ENCODE data around the gene INTS13. TPM values are rescaled to one million over a fixed set of nuclear protein-coding genes. Genes with fewer than 3 reads are reported as not detected.

Gene INTS13, protein sequence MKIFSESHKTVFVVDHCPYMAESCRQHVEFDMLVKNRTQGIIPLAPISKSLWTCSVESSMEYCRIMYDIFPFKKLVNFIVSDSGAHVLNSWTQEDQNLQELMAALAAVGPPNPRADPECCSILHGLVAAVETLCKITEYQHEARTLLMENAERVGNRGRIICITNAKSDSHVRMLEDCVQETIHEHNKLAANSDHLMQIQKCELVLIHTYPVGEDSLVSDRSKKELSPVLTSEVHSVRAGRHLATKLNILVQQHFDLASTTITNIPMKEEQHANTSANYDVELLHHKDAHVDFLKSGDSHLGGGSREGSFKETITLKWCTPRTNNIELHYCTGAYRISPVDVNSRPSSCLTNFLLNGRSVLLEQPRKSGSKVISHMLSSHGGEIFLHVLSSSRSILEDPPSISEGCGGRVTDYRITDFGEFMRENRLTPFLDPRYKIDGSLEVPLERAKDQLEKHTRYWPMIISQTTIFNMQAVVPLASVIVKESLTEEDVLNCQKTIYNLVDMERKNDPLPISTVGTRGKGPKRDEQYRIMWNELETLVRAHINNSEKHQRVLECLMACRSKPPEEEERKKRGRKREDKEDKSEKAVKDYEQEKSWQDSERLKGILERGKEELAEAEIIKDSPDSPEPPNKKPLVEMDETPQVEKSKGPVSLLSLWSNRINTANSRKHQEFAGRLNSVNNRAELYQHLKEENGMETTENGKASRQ
- 17.6 TPM for polyA plus RNA-seq (2012; ENCODE audit: insufficient read length, low read depth)

DNA sequence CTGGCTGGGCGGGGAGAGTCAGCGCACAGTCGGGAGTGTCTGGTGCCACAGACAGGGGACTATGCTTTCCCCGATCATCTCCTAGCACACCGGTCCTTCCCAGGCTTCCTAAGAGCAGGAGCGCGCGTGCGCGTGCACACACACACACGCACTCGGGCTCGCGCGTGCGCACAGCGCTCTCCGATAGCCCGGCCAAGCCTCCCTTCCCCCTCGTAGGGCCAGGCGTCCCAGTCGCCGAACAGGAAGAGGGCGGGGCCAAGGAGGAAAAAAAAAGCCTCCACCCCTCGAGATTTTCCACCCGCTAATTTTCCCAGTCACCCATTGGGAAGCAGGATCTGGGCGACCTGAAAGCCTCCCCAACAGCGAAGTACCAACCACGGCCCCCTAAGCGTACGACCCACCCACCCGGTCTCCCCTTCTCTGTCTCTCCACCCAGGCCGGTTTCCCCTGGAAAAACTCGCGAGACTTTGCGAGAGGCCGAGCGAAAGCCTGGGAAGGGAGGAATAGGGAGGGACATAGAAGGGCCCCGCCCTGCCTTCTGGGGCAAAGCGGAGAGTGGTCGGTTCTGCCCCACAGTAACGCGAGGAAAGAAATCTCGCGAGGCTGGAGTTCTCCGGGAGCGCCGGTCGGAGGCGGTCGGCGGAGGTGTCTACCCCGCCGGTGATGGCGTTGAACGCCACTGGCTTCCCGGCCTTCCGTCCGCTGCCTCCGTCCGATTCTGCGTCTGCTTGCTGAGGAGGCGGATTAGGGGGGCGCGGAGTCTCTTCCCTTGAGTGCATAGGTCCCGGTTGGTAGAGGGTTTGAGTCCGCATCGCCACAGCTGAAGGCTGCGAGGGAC, at the start of gene INTS13, which contains the start of gene FGFR1OP2:
TSS of gene INTS13 (minus strand) at position 119 of the 838 bp plus-strand sequence. CDS start 1,178 bp downstream, outside the sequence.
TSS of gene FGFR1OP2 (plus strand) at position 608 of the 838 bp plus-strand sequence. CDS start 15,689 bp downstream, outside the sequence.
- TF ChIP-seq FOXP2 (optimal IDR thresholded peaks at IDR 0.05; ENCODE audit: borderline replicate concordance, extremely low read depth, extremely low read length, insufficient read depth) (peak; percentile 85), SIN3A (IDR thresholded peaks at IDR 0.05; ENCODE audit: borderline replicate concordance, insufficient read depth, low read length) (peak; percentile 82; the same call in 1 of the 2 replicates), TAF1 (IDR thresholded peaks at IDR 0.05; ENCODE audit: borderline replicate concordance, insufficient read depth, low read length) (peak; percentile 70; the same call in 1 of the 2 replicates), POLR2AphosphoS5 (IDR thresholded peaks at IDR 0.05; ENCODE audit: low read depth, low read length) (peak; percentile 84)
- TF ChIP-seq, protein P1, sequence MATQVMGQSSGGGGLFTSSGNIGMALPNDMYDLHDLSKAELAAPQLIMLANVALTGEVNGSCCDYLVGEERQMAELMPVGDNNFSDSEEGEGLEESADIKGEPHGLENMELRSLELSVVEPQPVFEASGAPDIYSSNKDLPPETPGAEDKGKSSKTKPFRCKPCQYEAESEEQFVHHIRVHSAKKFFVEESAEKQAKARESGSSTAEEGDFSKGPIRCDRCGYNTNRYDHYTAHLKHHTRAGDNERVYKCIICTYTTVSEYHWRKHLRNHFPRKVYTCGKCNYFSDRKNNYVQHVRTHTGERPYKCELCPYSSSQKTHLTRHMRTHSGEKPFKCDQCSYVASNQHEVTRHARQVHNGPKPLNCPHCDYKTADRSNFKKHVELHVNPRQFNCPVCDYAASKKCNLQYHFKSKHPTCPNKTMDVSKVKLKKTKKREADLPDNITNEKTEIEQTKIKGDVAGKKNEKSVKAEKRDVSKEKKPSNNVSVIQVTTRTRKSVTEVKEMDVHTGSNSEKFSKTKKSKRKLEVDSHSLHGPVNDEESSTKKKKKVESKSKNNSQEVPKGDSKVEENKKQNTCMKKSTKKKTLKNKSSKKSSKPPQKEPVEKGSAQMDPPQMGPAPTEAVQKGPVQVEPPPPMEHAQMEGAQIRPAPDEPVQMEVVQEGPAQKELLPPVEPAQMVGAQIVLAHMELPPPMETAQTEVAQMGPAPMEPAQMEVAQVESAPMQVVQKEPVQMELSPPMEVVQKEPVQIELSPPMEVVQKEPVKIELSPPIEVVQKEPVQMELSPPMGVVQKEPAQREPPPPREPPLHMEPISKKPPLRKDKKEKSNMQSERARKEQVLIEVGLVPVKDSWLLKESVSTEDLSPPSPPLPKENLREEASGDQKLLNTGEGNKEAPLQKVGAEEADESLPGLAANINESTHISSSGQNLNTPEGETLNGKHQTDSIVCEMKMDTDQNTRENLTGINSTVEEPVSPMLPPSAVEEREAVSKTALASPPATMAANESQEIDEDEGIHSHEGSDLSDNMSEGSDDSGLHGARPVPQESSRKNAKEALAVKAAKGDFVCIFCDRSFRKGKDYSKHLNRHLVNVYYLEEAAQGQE (IDR thresholded peaks at IDR 0.05; ENCODE audit: insufficient read depth in 1 of 2, low read depth in 2 of 2, low read length in 2 of 2): no peak

DNA sequence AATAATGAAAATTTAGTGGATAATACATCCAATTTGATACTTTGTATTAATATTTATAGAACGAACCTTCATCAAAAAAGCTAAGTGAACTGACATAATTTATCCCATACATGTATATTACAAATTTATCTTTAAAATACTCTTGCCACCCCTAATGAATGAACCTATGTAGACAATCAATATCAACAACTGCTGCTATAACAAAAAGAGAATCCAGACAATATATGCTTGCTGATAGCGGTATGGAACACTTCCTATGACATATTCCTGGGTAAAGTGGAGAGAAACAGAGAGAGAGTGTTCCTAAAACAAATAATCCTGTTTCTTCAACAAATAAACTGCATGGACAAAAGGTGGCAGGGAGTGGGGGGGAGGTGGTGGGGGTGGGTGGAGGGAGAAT, 45.1 kb upstream of the INTS13 start:
- TF ChIP-seq FOXP2 (optimal IDR thresholded peaks at IDR 0.05; ENCODE audit: borderline replicate concordance, extremely low read depth, extremely low read length, insufficient read depth): no peak
- TF ChIP-seq, protein P1 (IDR thresholded peaks at IDR 0.05; ENCODE audit: insufficient read depth in 1 of 2, low read depth in 2 of 2, low read length in 2 of 2): no peak
- TF ChIP-seq POLR2AphosphoS5 (IDR thresholded peaks at IDR 0.05; ENCODE audit: low read depth, low read length): no peak
- TF ChIP-seq TAF1 (IDR thresholded peaks at IDR 0.05; ENCODE audit: borderline replicate concordance, insufficient read depth, low read length): no peak
- no peak for TF ChIP-seq SIN3A (IDR thresholded peaks at IDR 0.05; ENCODE audit: borderline replicate concordance, insufficient read depth, low read length)

DNA sequence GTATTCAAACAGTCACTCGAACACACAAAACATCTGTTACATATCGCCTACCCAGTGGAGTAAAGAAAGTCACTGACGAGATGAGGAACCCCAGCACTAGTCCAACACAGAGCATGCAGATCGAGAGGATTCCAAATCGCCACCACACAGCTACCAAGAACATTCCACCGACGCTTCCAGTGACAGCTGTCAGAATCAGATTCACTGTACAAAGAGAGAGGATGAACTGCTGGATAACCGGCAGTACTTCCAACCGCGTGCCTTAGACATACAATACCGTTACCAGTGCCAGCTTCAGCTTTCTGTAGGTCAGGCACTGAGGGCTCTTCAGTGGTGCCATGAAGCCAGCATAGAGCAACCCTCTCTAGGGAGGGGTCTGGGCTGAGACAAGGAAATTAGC, 42.0 kb upstream of the INTS13 start:
- TF ChIP-seq POLR2AphosphoS5 (IDR thresholded peaks at IDR 0.05; ENCODE audit: low read depth, low read length): no peak
- no peak for TF ChIP-seq SIN3A (IDR thresholded peaks at IDR 0.05; ENCODE audit: borderline replicate concordance, insufficient read depth, low read length)
- no peak for TF ChIP-seq FOXP2 (optimal IDR thresholded peaks at IDR 0.05; ENCODE audit: borderline replicate concordance, extremely low read depth, extremely low read length, insufficient read depth)
- TF ChIP-seq, protein P1 (IDR thresholded peaks at IDR 0.05; ENCODE audit: insufficient read depth in 1 of 2, low read depth in 2 of 2, low read length in 2 of 2): no peak
- no peak for TF ChIP-seq TAF1 (IDR thresholded peaks at IDR 0.05; ENCODE audit: borderline replicate concordance, insufficient read depth, low read length)

DNA sequence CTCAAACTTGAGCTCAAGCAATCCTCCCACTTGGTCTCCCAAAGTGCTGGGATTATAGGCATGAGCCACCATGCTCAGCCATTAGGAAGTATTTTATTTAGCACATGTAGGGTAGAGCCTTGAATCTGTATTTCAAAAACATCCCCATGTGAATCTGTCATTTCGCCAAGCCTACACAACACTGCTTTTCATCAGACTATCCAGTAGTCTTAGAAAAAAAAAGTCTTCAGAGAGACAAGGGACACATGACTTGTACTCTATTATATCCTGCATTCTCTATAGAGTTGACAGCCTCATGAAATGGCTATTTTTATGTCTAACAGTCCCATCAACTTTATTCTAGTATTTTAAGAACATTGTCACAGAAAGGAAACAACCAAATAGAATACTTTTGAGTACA, 41.0 kb upstream of the INTS13 start:
- TF ChIP-seq, protein P1 (IDR thresholded peaks at IDR 0.05; ENCODE audit: insufficient read depth in 1 of 2, low read depth in 2 of 2, low read length in 2 of 2): no peak
- TF ChIP-seq TAF1 (IDR thresholded peaks at IDR 0.05; ENCODE audit: borderline replicate concordance, insufficient read depth, low read length): no peak
- no peak for TF ChIP-seq POLR2AphosphoS5 (IDR thresholded peaks at IDR 0.05; ENCODE audit: low read depth, low read length)
- TF ChIP-seq SIN3A (IDR thresholded peaks at IDR 0.05; ENCODE audit: borderline replicate concordance, insufficient read depth, low read length): no peak
- no peak for TF ChIP-seq FOXP2 (optimal IDR thresholded peaks at IDR 0.05; ENCODE audit: borderline replicate concordance, extremely low read depth, extremely low read length, insufficient read depth)
